Activated CD8-positive, alpha-beta T cell treated with anti-CD3 and anti-CD28 coated beads for 36 hours (primary cell): Measurements from ENCODE around the gene NDC1. TPM values are rescaled to one million over a fixed set of nuclear protein-coding genes. Genes with fewer than 3 reads are reported as not detected.

Experiments
- ATAC-seq: fragments of 200-7000 bp; cut with Tn5 transposase; one replicate; pipeline ENCODE4 v1.10.0; 2021; ENCODE audit warnings: mild to moderate bottlenecking, moderate library complexity
- CTCF ChIA-PET: fragments of 350-600 bp; sonication (Branson Sonifier 250); formaldehyde crosslinking; loops from one replicate; lab custom pipeline; 2021; ENCODE audit warnings: antibody characterized with exemption; lab: Charles Lee
- POLR2A ChIA-PET: fragments of 350-600 bp; sonication (Branson Sonifier 250); formaldehyde crosslinking; loops from one replicate; lab custom pipeline; 2021; ENCODE audit warnings: antibody characterized with exemption; lab: Charles Lee
- DNase-seq: peaks from one replicate; pipeline ENCODE4 v3.0.0-alpha.2; 2020
- H3K27ac Mint-ChIP-seq: one replicate; pipeline ENCODE4 v1.8.0; 2021; ENCODE audit warnings: mild to moderate bottlenecking, mixed read lengths
- H3K27me3 Mint-ChIP-seq: one replicate; pipeline ENCODE4 v1.8.0; 2021; ENCODE audit warnings: mixed read lengths
- H3K36me3 Mint-ChIP-seq: one replicate; pipeline ENCODE4 v1.8.0; 2021; ENCODE audit warnings: low read depth, mixed read lengths
- H3K4me1 Mint-ChIP-seq: one replicate; pipeline ENCODE4 v1.8.0; 2021; ENCODE audit warnings: low read depth, mixed read lengths
- H3K4me3 Mint-ChIP-seq: one replicate; pipeline ENCODE4 v1.8.0; 2021; ENCODE audit warnings: mild to moderate bottlenecking, moderate library complexity, mixed read lengths
- H3K9me3 Mint-ChIP-seq: one replicate; pipeline ENCODE4 v1.8.0; 2021; ENCODE audit warnings: mixed read lengths
- intact Hi-C: fragments of 100-400 bp; cut with micrococcal nuclease; formaldehyde crosslinking; loops from one replicate; pipeline ENCODE4 v1.10.0; 2022
- total RNA-seq, 2 experiments: library from RNA; stranded (reverse); gene quantifications; one replicate each; pipeline ENCODE4 v1.2.3, GENCODE V29; 2021
- TF ChIP-seq, protein P1 (sequence below): fragments of 200-600 bp; IDR thresholded peaks from one replicate; pipeline ENCODE4 v1.8.0; 2022; ENCODE audit warnings: antibody characterized with exemption, mild to moderate bottlenecking

NDC1 gene
- total RNA-seq, 2 experiments from 2014 or later: 39.6 to 43.9 TPM

DNA sequence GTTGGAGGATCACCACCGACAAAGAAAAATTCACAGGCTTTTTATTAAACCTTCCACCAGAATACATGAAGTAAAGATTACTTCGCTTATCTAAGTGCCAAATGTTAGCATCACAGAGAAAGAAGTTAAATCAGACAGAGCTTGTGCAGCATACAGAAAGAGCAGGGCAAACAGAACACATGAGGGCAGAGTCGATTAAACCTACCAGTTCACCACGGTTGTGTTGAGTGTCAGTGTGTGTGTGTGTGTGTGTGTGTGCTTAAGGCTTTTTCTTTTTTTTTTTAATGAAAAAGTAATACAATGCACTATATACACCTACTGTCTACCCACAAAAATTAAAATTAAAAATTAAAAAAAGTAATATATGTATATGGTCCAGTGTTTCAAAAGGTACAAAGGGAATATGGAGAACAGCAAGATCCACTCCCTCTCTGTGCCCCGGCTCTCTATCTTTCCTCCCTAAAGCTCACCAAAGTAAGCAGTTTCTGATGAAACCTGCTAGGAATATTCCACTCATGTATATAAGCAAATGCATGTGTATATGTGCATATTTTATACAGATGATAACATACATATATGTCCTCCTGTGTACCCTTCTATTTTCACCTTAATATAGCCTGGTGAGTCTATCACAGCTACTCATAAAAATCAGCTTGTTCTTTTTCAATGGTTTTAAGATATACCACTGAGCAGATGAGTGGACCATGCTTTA is 33.8 kb upstream of the NDC1 start:
- Mint-ChIP-seq H3K4me1 (no peaks in the 10 kb centered on the region), H3K36me3 (peaks cover 11% of the 10 kb centered on the region), H3K27ac (no peak overlapping the region), H3K9me3 (no peaks in the 10 kb centered on the region), H3K27me3 (no peaks in the 10 kb centered on the region), H3K4me3 (no peak overlapping the region)
- ChIA-PET POLR2A (interaction anchor here (1.1 to 1.7 kb wide), 2 partner anchors 10 to 19 kb away, joined by 3 to 4 read pairs; no protein-coding TSS in a partner anchor), CTCF (interaction anchor here (0.7 to 6.9 kb wide), 7 partner anchors 11 to 88 kb away, joined by 3 to 68 read pairs (median 5); no protein-coding TSS in a partner anchor)
- intact Hi-C loops: no loop called here
- TF ChIP-seq, protein P1, sequence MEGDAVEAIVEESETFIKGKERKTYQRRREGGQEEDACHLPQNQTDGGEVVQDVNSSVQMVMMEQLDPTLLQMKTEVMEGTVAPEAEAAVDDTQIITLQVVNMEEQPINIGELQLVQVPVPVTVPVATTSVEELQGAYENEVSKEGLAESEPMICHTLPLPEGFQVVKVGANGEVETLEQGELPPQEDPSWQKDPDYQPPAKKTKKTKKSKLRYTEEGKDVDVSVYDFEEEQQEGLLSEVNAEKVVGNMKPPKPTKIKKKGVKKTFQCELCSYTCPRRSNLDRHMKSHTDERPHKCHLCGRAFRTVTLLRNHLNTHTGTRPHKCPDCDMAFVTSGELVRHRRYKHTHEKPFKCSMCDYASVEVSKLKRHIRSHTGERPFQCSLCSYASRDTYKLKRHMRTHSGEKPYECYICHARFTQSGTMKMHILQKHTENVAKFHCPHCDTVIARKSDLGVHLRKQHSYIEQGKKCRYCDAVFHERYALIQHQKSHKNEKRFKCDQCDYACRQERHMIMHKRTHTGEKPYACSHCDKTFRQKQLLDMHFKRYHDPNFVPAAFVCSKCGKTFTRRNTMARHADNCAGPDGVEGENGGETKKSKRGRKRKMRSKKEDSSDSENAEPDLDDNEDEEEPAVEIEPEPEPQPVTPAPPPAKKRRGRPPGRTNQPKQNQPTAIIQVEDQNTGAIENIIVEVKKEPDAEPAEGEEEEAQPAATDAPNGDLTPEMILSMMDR: no peak
- DNase-seq (no peak), ATAC-seq (no peak)

- no peak for ATAC-seq
- POLR2A ChIA-PET: interaction anchor here (1.7 kb wide), 1 partner anchor 19 kb away, joined by 4 read pairs; no protein-coding TSS in a partner anchor
- H3K36me3 Mint-ChIP-seq: peaks cover 7% of the 10 kb centered on the region
- H3K27me3 Mint-ChIP-seq: no peaks in the 10 kb centered on the region
- intact Hi-C loops: no loop called here
- no peak overlapping the region for H3K27ac Mint-ChIP-seq
- no peak overlapping the region for H3K4me3 Mint-ChIP-seq
- TF ChIP-seq, protein P1: no peak
- CTCF ChIA-PET: interaction anchor here (0.7 to 6.9 kb wide), 5 partner anchors 11 to 89 kb away, joined by 3 to 68 read pairs (median 5); no protein-coding TSS in a partner anchor
- H3K4me1 Mint-ChIP-seq: no peaks in the 10 kb centered on the region
- DNase-seq: no peak
- no peaks in the 10 kb centered on the region for H3K9me3 Mint-ChIP-seq
Observed at GRCh38 chr1:53871221-53871620, 33.1 kb upstream of the NDC1 start.

DNA sequence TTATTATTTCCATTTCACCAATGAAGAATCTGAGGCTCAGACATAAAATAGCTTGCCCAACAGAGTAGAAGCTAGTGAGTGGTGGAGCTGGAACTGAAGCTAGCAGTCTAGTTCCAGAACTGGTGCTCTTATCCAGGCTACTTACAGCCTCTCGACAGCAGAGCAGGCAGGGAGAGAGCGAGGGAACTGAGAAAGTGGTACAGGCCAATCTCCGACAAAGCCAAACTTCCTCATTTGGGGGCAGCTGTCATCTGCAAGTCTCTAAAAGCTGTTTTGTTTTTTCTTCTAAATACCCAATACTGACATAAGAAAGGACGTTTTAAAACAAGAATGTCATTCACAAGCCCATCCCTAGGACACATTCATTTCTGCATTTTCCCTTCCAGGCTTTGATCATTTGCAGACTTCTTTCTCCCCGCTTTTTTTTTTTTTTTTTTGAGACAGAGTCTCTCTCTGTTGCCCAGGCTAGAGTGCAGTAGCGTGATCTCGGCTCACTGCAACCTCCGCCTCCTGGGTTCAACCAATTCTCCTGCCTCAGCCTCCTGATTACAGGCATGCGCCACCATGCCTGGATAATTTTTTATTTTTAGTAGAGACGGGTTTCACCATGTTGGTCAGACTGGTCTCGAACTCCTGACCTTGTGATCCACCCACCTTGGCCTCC is 31.5 kb upstream of the NDC1 start:
- ChIA-PET CTCF (interaction anchor here (0.9 to 6.9 kb wide), 6 partner anchors 9 to 90 kb away, joined by 4 to 68 read pairs (median 9); partner anchors contain the start of gene IFT25), POLR2A (interaction anchor here (0.9 kb wide), 1 partner anchor 74 kb away, joined by 3 read pairs; no protein-coding TSS in a partner anchor)
- ATAC-seq (no peak), DNase-seq (no peak)
- Mint-ChIP-seq H3K9me3 (no peaks in the 10 kb centered on the region), H3K27ac (no peak overlapping the region), H3K4me3 (no peak overlapping the region), H3K27me3 (no peaks in the 10 kb centered on the region), H3K36me3 (peaks cover 6% of the 10 kb centered on the region), H3K4me1 (no peaks in the 10 kb centered on the region)
- intact Hi-C loops: no loop called here
- TF ChIP-seq, protein P1: no peak

DNA sequence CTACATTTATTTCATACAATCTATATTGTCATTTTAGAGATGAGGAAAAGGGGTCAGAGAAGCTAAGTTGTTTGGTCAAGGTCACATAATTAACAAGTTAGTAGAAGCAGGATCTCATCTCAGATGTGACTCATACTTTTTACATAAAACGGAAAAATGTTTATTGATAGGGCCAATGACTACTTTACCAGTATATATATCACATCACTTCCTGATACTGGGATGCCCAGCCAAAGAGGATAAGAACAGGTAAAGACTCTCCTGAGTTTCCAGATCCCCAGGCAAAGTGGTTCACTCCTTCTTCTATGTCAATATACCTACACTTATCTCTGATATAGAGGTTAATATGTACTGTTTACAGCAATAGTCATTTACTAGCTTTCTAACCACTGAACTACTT is 30.5 kb upstream of the NDC1 start:
- Mint-ChIP-seq H3K36me3 (peaks cover 6% of the 10 kb centered on the region), H3K27ac (no peak overlapping the region), H3K9me3 (no peaks in the 10 kb centered on the region), H3K27me3 (no peaks in the 10 kb centered on the region), H3K4me3 (no peak overlapping the region), H3K4me1 (no peaks in the 10 kb centered on the region)
- POLR2A ChIA-PET: interaction anchor here (0.9 kb wide), 1 partner anchor 75 kb away, joined by 3 read pairs; no protein-coding TSS in a partner anchor
- no peak for DNase-seq
- TF ChIP-seq, protein P1: no peak
- intact Hi-C loops: no loop called here
- ATAC-seq: no peak
- CTCF ChIA-PET: interaction anchor here (0.9 to 6.9 kb wide), 6 partner anchors 8 to 1153 kb away, joined by 3 to 68 read pairs (median 8); partner anchors contain the start of gene IFT25
